HG03565 (cell line): ENCODE results near the gene GNRHR.

Source experiments
- ATAC-seq: cut with Tn5 transposase; IDR thresholded peaks from one replicate; pipeline ENCODE4 v1.9.1; 2021; ENCODE audit warnings: mild to moderate bottlenecking, moderate library complexity; ENCODE audit not compliant: unreplicated experiment

GNRHR gene

DNA sequence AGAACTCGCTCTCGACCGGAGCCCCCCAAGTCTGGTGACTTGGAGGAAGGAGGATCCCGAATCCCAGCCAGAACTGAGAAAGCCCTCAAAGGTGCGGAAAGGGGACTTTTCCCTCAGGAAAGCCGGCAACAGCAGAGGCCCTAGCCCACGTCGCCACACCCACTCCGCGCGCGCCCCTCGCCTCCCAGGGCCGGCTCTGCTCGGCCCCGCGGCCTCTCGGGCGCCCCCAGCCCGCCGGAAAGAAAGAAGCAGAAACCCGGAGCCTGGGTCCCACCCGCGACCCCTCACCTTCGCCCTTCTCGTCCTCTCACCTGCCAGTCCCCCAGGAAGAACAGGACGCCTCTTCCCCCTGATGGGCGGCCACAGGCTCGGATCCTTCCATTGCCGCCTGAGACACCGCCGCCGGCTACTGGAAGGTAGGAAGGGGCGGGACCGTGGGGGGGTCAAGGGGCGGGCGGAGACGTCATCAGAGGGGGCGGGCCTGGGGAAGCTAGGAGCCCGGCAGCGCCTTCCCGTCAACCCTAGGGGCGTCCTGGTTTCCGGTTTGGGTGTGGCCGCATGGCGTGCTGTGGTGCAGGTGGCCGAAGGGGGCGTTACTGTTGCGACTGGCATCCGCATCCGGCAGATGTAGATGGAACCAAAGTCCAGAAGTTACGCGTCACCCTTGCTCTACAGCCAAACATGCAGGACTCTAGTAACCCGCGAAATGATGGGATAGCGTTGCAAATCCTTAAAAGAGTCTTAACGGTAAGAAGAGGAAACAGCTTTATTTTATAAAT lies 53.3 kb downstream of the GNRHR start, which contains the start of gene UBA6:
TSS of gene UBA6 (minus strand) at position 418 of the 779 bp plus-strand sequence. CDS start at position 382, 36 bp downstream.
- peak; percentile 97 for ATAC-seq

DNA sequence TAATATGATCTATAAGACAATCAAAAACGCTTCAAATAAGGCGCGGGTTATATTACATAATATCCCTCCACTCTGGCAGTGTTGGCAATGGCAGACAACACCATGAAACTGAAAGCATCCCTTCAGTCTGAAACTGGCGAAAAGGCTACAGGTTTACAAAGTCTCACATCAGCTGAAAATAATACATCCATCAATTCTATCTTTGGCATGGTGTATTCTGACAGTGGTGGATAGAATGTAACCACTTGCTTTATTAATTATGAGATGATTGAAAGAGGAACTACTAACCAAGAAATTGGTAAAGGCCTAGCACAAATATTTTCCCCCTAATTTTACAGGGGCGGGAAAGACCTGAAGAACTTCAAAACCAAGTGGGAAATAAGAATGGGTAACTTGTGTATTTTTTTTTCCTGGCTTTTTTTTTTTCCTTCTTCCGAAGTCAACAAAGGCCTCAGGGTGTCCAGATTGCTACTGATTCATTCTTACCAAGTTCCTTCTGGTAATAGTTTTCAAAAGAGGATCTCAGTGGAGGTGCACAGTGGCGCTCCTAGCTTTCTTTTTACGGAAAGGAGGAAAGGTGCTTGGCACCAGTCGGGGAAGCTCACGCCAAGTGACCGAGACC lies 54.0 kb downstream of the GNRHR start:
- peak; percentile 25 for ATAC-seq

DNA sequence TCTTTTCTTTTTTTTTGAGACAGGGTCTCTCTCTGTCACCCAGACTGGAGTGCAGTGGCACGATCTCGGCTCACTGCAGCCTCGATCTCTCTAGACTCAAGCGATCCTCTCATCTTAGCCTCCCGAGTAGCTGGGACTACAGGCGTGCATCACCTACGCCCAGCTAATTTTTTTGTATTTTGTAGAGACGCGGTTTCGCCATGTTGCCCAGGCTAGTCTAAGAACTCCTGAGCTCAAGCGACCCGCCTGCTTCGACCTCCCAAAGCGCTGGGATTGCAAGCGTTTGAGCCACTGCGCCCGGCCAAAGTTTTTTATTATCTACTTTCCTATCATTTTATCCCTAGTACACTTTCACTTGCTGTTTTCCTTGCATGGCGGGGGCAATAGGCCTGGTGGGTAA lies 54.6 kb downstream of the GNRHR start:
- no peak for ATAC-seq

DNA sequence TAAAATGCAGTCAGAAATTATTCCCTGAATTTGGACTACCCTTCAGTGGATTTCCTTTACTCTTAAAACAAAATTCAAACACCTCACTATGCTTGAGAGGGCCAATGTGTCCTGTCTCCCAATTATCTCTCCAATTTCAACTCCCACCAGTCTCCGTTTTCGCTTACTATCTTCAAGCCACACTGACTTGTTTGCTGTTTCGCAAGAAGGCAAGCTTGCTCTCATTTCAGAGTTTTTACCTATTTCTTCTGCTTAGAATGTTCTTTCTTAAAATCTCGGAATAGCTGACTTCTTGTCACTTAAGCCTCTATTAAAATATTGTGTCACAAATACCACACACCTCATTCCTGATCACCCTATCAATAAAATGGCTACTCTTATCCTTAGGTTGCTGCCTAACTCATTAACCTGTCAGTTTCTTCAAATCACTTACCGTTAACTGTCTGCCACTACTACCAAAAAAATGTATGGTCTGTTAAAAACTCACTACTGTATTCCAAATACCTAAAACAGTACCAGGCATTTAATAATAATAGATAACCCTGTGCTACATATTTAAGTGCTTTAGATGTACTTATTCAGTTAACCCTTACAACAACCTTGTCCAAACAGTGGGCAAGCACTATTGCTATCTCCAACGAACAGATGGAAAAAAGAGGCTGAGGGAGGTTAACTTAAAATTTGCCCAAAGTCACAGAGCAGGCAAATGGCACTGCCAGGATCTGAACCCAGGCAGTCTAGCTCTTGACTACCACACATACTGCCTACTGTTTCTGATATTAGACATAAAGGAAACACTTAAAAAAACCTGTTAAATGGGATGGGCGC lies 56.1 kb downstream of the GNRHR start:
- ATAC-seq: no peak

DNA sequence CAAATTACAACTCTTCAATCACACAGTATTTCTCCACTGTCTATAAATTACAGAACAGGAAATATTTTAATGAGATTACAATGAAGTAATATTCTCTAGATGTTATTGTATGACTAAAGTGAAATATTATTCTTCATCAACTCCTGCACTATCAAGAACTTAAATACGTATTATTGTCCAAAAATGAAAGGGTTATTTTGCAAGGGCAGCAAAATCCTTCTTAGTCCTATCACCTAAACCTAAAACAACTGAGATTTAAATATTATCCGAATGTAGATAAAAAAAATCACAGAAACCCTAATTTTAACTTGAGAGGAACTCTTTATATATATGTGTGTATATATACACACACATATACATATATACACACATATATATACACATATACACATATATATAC lies 58.1 kb downstream of the GNRHR start:
- ATAC-seq: no peak

DNA sequence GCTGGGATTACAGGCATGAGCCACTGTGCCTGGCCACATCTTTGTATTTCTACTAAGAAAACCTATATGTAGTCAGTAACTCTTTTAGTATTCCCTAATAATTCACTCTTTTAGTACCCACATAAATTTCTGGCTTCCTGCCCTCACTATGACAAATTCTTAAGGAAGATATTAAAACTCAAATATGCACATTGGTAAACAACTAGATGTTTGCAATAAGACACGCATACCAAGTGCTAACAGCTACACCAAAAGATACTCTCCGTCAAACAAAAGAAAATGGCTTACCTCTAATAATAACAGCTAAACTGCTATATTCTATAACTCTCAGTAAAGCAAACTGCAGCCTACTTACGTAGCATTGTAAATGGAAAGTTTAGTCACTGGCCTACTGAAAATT lies 59.5 kb downstream of the GNRHR start:
- ATAC-seq: no peak

DNA sequence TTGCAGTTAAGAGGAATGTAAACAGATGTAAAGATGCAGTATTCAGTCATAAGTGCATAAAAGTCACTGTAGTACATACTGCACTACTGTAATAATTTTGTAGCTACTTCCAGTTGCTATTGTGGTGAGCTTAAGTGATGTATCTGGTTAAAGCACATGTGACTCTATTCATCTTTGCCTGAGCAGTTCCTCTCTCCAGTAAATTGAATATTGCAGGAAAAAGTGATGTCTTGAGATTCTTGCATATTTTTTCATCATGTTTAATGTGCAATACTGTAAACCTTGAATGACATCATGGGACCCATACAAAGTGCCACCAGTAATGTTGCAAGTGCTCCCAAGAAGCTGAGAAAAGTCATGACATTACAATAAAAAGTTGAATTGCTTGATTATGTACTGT lies 62.9 kb downstream of the GNRHR start:
- ATAC-seq: no peak
